ENCODE results near the gene GNA12. TPM values are rescaled to one million over a fixed set of nuclear protein-coding genes. Genes with fewer than 3 reads are reported as not detected.

GNA12 gene
- total and polyA plus RNA-seq, 9 of the 15 experiments (the other 6 are each of a cell fraction or from before 2014, with no cell fraction given): 0.65 to 32.7 (median 9.6) TPM

DNA sequence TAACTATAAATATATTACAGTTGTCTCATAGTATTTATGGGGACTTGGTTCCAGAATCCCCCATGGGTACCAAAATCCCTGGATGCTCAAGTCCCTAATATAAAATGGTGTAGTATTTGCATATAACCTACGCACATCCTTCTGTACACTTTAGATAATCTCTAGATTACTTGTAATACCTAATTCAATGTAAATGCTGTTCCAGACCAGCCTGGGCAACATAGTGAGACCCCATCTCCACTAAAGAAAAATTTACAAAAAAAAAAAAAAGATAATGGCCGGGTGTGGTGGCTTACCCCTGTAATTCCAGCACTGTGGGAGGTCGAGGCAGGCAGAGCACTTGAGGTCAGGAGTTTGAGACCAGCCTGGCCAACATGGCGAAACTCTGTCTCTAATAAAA lies 17.4 kb upstream of the GNA12 start:
- Histone ChIP-seq H3K9ac (ENCODE audit: insufficient read depth in 1 of 2, low read depth in 2 of 2, low read length in 2 of 2) (no peak overlapping the region), H4K20me1 (replicated peaks; ENCODE audit: control insufficient read depth, insufficient read depth, low read length) (no peaks in the 10 kb centered on the region), H3K9me3 (replicated peaks; ENCODE audit: control insufficient read depth, insufficient read depth, low read depth, low read length) (no peaks in the 10 kb centered on the region), H3K79me2 (ENCODE audit: control insufficient read depth, insufficient read depth, low read length) (no peaks in the 10 kb centered on the region), H2AFZ (ENCODE audit: low read depth, low read length) (no peak overlapping the region), H3K4me3 (no peak overlapping the region), H3K27ac (ENCODE audit: extremely low read depth, low read depth, low read length) (no peak overlapping the region), H3K36me3 (ENCODE audit: control insufficient read depth, insufficient read depth, low read length) (no peaks in the 10 kb centered on the region), H3K9me1 (ENCODE audit: control insufficient read depth, insufficient read depth, low read length) (peaks cover 2% of the 10 kb centered on the region), H3K4me1 (replicated peaks in 1 of 2; ENCODE audit: control insufficient read depth in 2 of 2, insufficient read depth in 2 of 2, low read length in 2 of 2) (peaks cover 0 to 15% of the 10 kb centered on the region in 2 experiments; a peak in 3 of 5 replicates), H3K4me2 (ENCODE audit: insufficient read depth, low read length) (no peak overlapping the region), H3K27me3 (ENCODE audit: control insufficient read depth in 2 of 2, insufficient read depth in 2 of 2, low read length in 2 of 2) (peaks cover 0 to 3% of the 10 kb centered on the region in 2 experiments; a peak in 1 of 5 replicates)
- no peak for TF ChIP-seq ZBTB5 (IDR thresholded peaks at IDR 0.05)
- no peak for TF ChIP-seq ZNF766 (CRISPR knock-in tag; conservative IDR thresholded peaks at IDR 0.05)
- peak; percentile 51 for TF ChIP-seq ZNF121 (CRISPR knock-in tag; conservative IDR thresholded peaks at IDR 0.05)
- TF ChIP-seq, protein P1, sequence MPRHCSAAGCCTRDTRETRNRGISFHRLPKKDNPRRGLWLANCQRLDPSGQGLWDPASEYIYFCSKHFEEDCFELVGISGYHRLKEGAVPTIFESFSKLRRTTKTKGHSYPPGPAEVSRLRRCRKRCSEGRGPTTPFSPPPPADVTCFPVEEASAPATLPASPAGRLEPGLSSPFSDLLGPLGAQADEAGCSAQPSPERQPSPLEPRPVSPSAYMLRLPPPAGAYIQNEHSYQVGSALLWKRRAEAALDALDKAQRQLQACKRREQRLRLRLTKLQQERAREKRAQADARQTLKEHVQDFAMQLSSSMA (CRISPR knock-in tag; IDR thresholded peaks at IDR 0.05): no peak
- TF ChIP-seq E2F5 (CRISPR knock-in tag; IDR thresholded peaks at IDR 0.05): no peak
- TF ChIP-seq IRF9 (tag; IDR thresholded peaks at IDR 0.05): no peak
- CTCF ChIA-PET (ENCODE audit: low intra/inter-chr PET ratio): no interaction called here
- intact Hi-C loops (cut with micrococcal nuclease) (loop anchor here (10.0 kb wide), 1 partner anchor 203 kb away; no protein-coding TSS in a partner anchor), in situ Hi-C loops (cut with MboI) (loop anchor here (25.0 kb wide), 1 partner anchor 1026 kb away; no protein-coding TSS in a partner anchor)
- no TSS peak for BruUV-seq (replicated peaks)
- no peak for FAIRE-seq
- POLR2A ChIA-PET: no interaction called here
- no peak for DNase-seq (ENCODE audit: extremely low read depth in 1 of 4, low spot score in 3 of 4)
- ATAC-seq: no peak
- WGBS (ENCODE audit: insufficient coverage, low coverage, missing lambda C conversion rate): 36% methylated on average over 4 of the region's 4 CpGs

Data from K562 (cell line).